Effector memory CD8-positive, alpha-beta T cell (primary cell): ENCODE measurements around the gene S1PR4.
A peak's percentile ranks its signal among the peaks of the same experiment; 100 is the strongest.

Source experiments
- ATAC-seq: fragments of 150-1000 bp; cut with Tn5 transposase; replicated peaks from 2 replicates; pipeline ENCODE4 v1.10.0; 2021; ENCODE audit warnings: mild to moderate bottlenecking, moderate library complexity
- DNase-seq, 3 experiments: peaks; one replicate each; pipeline ENCODE4 v3.0.0; 2021
- H3K27ac Mint-ChIP-seq, 2 donors: one replicate each; pipeline ENCODE4 v1.8.0; 2022; ENCODE audit warnings: mild to moderate bottlenecking in 2 of 2, mixed read lengths in 2 of 2, moderate library complexity in 2 of 2
- H3K27me3 Mint-ChIP-seq, 2 donors: one replicate each; pipeline ENCODE4 v1.8.0; 2022; ENCODE audit warnings: mixed read lengths in 2 of 2
- H3K36me3 Mint-ChIP-seq: one replicate; pipeline ENCODE4 v1.8.0; 2022; ENCODE audit warnings: mild to moderate bottlenecking, moderate library complexity, mixed read lengths; ENCODE audit not compliant: insufficient read depth
- H3K4me1 Mint-ChIP-seq, 2 donors: one replicate each; pipeline ENCODE4 v1.8.0; 2022; ENCODE audit warnings: low read depth in 2 of 2, mixed read lengths in 2 of 2
- H3K4me3 Mint-ChIP-seq, 2 donors: one replicate each; pipeline ENCODE4 v1.8.0; 2022; ENCODE audit warnings: mild to moderate bottlenecking in 2 of 2, mixed read lengths in 2 of 2, moderate library complexity in 2 of 2
- H3K9me3 Mint-ChIP-seq, 2 donors: one replicate each; pipeline ENCODE4 v1.8.0; 2022; ENCODE audit warnings: mixed read lengths in 2 of 2
- total RNA-seq, 9 experiments: gene quantifications; one replicate each; lab custom pipeline; 2026; lab: John Stamatoyannopoulos, UW

The S1PR4 gene, protein sequence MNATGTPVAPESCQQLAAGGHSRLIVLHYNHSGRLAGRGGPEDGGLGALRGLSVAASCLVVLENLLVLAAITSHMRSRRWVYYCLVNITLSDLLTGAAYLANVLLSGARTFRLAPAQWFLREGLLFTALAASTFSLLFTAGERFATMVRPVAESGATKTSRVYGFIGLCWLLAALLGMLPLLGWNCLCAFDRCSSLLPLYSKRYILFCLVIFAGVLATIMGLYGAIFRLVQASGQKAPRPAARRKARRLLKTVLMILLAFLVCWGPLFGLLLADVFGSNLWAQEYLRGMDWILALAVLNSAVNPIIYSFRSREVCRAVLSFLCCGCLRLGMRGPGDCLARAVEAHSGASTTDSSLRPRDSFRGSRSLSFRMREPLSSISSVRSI
- total RNA-seq, result 23.9 to 181 (median 45.7) reads per million in 9 experiments

GRCh38 chr19:3178377-3178972, at the start of gene S1PR4:
Gene S1PR4 (plus strand): TSS chr19:3178769. CDS start chr19:3178793, 24 bp downstream.
- Mint-ChIP-seq H3K36me3 (peaks cover 54% of the 10 kb centered on the region), H3K9me3 (no peaks in the 10 kb centered on the region), H3K4me3 (peak within 1 kb of the TSS; percentile 89 to 98), H3K27me3 (no peaks in the 10 kb centered on the region), H3K4me1 (peaks cover 34 to 35% of the 10 kb centered on the region in 2 donors), H3K27ac (peak within 1 kb of the TSS; percentile 96 to 98)
- DNase-seq (peak; percentile 62 to 70 (median 65)), ATAC-seq (peak; percentile 74)

DNA sequence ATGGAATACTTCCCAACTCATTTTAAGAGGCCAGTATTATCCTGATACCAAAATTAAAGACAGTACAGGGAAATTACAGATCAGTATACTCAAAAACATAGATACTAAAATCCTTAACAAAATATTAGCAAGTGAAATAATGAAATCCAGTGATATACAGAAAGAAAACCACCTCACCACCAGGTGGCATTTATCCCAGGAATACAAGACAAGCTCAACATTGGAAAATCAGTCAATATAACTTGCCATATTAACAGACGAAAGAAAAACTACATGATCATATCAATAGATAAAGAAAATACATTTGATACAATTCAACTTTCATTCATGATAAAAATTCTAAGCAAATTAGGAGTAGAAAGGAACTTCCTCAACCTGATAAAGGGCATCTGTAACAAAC, 49.5 kb upstream of the S1PR4 start:
- peaks cover 15 to 19% of the 10 kb centered on the region in 2 donors for H3K4me1 Mint-ChIP-seq
- no peak overlapping the region for H3K4me3 Mint-ChIP-seq
- H3K27ac Mint-ChIP-seq, result no peak overlapping the region
- ATAC-seq, result no peak
- DNase-seq, result no peak
- H3K27me3 Mint-ChIP-seq, result peaks cover 11 to 15% of the 10 kb centered on the region in 2 donors
- no peaks in the 10 kb centered on the region for H3K9me3 Mint-ChIP-seq
- H3K36me3 Mint-ChIP-seq, result peaks cover 10% of the 10 kb centered on the region

GRCh38 chr19:3131168-3131567, 47.4 kb upstream of the S1PR4 start:
- Mint-ChIP-seq H3K36me3 (peaks cover 6% of the 10 kb centered on the region), H3K4me3 (peak overlapping the region in 1 of 2 donors; percentile 34), H3K27me3 (no peaks in the 10 kb centered on the region), H3K4me1 (peaks cover 13 to 19% of the 10 kb centered on the region in 2 donors), H3K9me3 (no peaks in the 10 kb centered on the region), H3K27ac (no peak overlapping the region)
- DNase-seq, result no peak
- no peak for ATAC-seq

- Mint-ChIP-seq H3K4me3 (peak overlapping the region; percentile 78), H3K4me1 (peaks cover 16 to 19% of the 10 kb centered on the region in 2 donors), H3K36me3 (peaks cover 6% of the 10 kb centered on the region), H3K27me3 (peaks cover 0 to 6% of the 10 kb centered on the region in 2 donors), H3K27ac (peak overlapping the region; percentile 86 to 96), H3K9me3 (no peaks in the 10 kb centered on the region)
- ATAC-seq (peak; percentile 92), DNase-seq (peak; percentile 76 to 78 (median 78))
Measured at GRCh38 chr19:3132971-3133792, 45.4 kb upstream of the S1PR4 start.

GRCh38 chr19:3133793-3134116, 44.8 kb upstream of the S1PR4 start:
- peak overlapping the region; percentile 86 to 96 for H3K27ac Mint-ChIP-seq
- DNase-seq (no peak), ATAC-seq (no peak)
- H3K4me3 Mint-ChIP-seq, result peak overlapping the region; percentile 78
- H3K9me3 Mint-ChIP-seq, result no peaks in the 10 kb centered on the region
- peaks cover 6% of the 10 kb centered on the region for H3K36me3 Mint-ChIP-seq
- H3K27me3 Mint-ChIP-seq, result peaks cover 0 to 6% of the 10 kb centered on the region in 2 donors
- H3K4me1 Mint-ChIP-seq, result peaks cover 16 to 19% of the 10 kb centered on the region in 2 donors

DNA sequence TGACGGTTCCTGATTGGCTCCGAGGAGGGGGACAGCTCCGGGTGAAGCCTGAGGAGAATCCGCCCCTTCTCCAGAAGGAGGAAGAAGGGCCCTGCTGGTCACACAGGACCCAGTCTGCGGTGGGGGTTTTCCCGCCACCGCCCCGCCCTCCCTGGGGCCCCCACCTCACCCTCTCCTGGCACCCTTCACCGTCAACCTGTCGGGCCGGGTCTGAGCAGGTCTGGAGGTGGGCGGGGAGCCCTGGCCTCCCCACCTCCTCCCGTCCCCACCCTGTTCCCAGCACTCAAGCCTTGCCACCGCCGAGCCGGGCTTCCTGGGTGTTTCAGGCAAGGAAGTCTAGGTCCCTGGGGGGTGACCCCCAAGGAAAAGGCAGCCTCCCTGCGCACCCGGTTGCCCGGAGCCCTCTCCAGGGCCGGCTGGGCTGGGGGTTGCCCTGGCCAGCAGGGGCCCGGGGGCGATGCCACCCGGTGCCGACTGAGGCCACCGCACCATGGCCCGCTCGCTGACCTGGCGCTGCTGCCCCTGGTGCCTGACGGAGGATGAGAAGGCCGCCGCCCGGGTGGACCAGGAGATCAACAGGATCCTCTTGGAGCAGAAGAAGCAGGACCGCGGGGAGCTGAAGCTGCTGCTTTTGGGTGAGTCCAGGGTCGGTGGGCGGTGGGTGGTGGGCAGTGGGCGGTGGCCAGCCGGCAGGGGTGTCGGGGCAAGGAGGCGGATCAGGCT, 42.4 kb upstream of the S1PR4 start, which contains the start of gene GNA15:
GNA15 (plus strand) TSS at position 73 of the 723 bp plus-strand sequence; CDS start at position 491, 418 bp downstream.
- peaks cover 0 to 6% of the 10 kb centered on the region in 2 donors for H3K27me3 Mint-ChIP-seq
- peak within 1 kb of the TSS in 1 of 2 donors; percentile 68 for H3K4me3 Mint-ChIP-seq
- peaks cover 5% of the 10 kb centered on the region for H3K36me3 Mint-ChIP-seq
- ATAC-seq (peak; percentile 40), DNase-seq (peak in 2 of 3 experiments; percentile 29 to 32)
- H3K9me3 Mint-ChIP-seq, result no peaks in the 10 kb centered on the region
- H3K27ac Mint-ChIP-seq, result peak within 1 kb of the TSS; percentile 62 to 72
- H3K4me1 Mint-ChIP-seq, result peaks cover 14 to 24% of the 10 kb centered on the region in 2 donors

DNA sequence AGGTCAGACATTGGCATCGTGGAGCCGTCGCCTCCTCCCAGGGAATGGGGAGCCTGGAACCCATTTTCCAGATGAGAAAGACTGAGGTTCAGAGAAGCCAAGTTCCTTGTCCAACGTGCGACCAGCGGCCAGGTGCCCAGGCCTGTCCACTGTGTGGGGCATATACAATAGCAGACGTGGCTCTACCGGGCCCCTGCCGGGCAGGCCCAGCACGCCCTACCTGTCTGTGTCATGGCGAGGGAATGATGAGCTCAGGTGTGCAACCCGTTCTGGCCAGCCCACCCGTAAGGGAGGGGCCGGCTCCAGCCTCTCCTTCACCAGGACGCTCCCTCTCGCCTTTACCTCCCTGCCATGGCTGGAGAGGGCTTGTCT, 41.9 kb upstream of the S1PR4 start:
- H3K4me1 Mint-ChIP-seq, result peaks cover 14 to 25% of the 10 kb centered on the region in 2 donors
- no peaks in the 10 kb centered on the region for H3K36me3 Mint-ChIP-seq
- H3K9me3 Mint-ChIP-seq, result no peaks in the 10 kb centered on the region
- peaks cover 0 to 6% of the 10 kb centered on the region in 2 donors for H3K27me3 Mint-ChIP-seq
- peak overlapping the region; percentile 62 to 72 for H3K27ac Mint-ChIP-seq
- DNase-seq (no peak), ATAC-seq (no peak)
- H3K4me3 Mint-ChIP-seq, result peak overlapping the region in 1 of 2 donors; percentile 68

GRCh38 chr19:3137119-3137518, 41.5 kb upstream of the S1PR4 start:
- DNase-seq, result no peak
- no peak for ATAC-seq
- H3K36me3 Mint-ChIP-seq, result no peaks in the 10 kb centered on the region
- H3K4me1 Mint-ChIP-seq, result peaks cover 14 to 28% of the 10 kb centered on the region in 2 donors
- H3K9me3 Mint-ChIP-seq, result no peaks in the 10 kb centered on the region
- peaks cover 0 to 6% of the 10 kb centered on the region in 2 donors for H3K27me3 Mint-ChIP-seq
- H3K4me3 Mint-ChIP-seq, result peak overlapping the region in 1 of 2 donors; percentile 68
- H3K27ac Mint-ChIP-seq, result peak overlapping the region; percentile 62 to 72

DNA sequence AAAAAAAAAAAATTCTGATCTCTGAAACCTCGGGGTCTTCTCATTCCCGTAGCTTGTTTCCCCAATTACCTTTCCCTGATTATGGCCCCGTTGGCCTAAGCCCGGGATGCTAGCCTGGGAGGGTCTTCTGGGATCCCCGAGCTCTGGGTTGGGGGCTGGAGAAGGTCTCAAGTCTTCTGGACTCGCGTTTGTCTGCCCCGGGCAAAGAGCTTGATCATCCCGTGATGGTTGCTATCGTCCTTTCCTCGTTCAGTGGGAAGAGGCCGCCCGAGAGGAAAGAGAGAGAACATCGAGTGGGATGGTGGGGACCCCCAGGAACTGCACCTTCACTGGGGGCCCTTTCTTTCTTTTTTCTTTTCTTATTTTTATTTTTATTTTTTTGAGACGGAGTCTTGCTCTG, 40.3 kb upstream of the S1PR4 start:
- Mint-ChIP-seq H3K4me3 (no peak overlapping the region), H3K27ac (no peak overlapping the region), H3K36me3 (no peaks in the 10 kb centered on the region), H3K4me1 (peaks cover 8 to 27% of the 10 kb centered on the region in 2 donors), H3K9me3 (no peaks in the 10 kb centered on the region), H3K27me3 (peaks cover 0 to 6% of the 10 kb centered on the region in 2 donors)
- no peak for DNase-seq
- no peak for ATAC-seq

DNA sequence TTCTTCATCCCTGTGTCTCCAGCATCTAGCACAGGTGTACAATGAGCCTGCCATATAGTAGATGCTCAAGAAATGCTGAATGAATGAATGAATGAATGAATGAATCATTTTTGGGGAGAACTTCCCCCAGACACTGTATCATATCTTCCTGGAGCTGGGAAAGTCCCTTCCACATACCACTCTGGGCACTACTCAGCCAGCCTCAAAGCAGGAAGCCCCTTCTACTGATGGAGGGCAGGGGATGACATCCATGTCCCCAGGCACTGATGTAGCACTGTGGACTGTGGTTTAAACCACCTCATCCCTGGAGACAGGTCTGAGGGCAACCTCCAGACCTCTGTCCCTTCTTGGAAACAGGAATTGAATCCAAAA, 37.9 kb upstream of the S1PR4 start:
- H3K4me3 Mint-ChIP-seq, result no peak overlapping the region
- ATAC-seq (peak; percentile 18), DNase-seq (no peak)
- no peaks in the 10 kb centered on the region for H3K9me3 Mint-ChIP-seq
- H3K4me1 Mint-ChIP-seq, result peaks cover 0 to 21% of the 10 kb centered on the region in 2 donors
- peaks cover 0 to 6% of the 10 kb centered on the region in 2 donors for H3K27me3 Mint-ChIP-seq
- peak overlapping the region in 1 of 2 donors; percentile 13 for H3K27ac Mint-ChIP-seq
- no peaks in the 10 kb centered on the region for H3K36me3 Mint-ChIP-seq

- peak; percentile 34 for ATAC-seq
- H3K4me3 Mint-ChIP-seq, result no peak overlapping the region
- H3K9me3 Mint-ChIP-seq, result no peaks in the 10 kb centered on the region
- peak overlapping the region; percentile 35 to 89 for H3K27ac Mint-ChIP-seq
- H3K36me3 Mint-ChIP-seq, result no peaks in the 10 kb centered on the region
- no peak for DNase-seq
- H3K27me3 Mint-ChIP-seq, result peaks cover 0 to under 1% of the 10 kb centered on the region in 2 donors
- peaks cover 6 to 23% of the 10 kb centered on the region in 2 donors for H3K4me1 Mint-ChIP-seq
Measured at GRCh38 chr19:3142292-3142670, 36.3 kb upstream of the S1PR4 start.

- Mint-ChIP-seq H3K27ac (peak overlapping the region; percentile 35 to 89), H3K27me3 (no peaks in the 10 kb centered on the region), H3K4me1 (peaks cover 6 to 23% of the 10 kb centered on the region in 2 donors), H3K4me3 (no peak overlapping the region), H3K9me3 (no peaks in the 10 kb centered on the region), H3K36me3 (no peaks in the 10 kb centered on the region)
- DNase-seq (no peak), ATAC-seq (no peak)
Measured at GRCh38 chr19:3142781-3143337, 35.7 kb upstream of the S1PR4 start.
